GM21515 (cell line): Measurements from ENCODE around the gene OVOL2.
"Not testable (repeated sequence)": the region's sequence is repeated elsewhere in the genome, so short reads cannot be mapped to it uniquely, and the experiment has no call there.

Source experiments
- ATAC-seq: cut with Tn5 transposase; IDR thresholded peaks from one replicate; pipeline ENCODE4 v1.9.1; 2021; ENCODE audit not compliant: unreplicated experiment

Gene OVOL2

GRCh38 chr20:18058661-18059467 is 1.1 kb upstream of the OVOL2 start:
- no peak for ATAC-seq

DNA sequence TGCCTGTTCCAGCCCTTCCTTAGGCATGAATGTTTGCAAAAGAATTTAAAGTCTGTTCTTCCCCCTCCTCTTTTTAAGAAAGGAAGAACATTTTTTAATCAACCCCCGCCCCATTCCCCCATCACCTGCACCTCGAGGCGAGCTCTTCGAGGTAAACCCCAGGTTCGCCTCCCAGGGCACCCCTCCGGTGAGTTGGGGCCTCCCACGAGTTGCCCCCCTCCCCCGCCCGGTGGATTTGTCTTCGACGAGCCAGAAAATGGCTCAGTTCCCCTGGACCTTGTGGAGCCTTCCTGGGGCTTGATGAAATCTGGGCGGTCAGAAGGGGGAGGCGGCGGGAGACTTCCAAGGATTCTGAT is 256 bp upstream of the OVOL2 start:
- no peak for ATAC-seq

DNA sequence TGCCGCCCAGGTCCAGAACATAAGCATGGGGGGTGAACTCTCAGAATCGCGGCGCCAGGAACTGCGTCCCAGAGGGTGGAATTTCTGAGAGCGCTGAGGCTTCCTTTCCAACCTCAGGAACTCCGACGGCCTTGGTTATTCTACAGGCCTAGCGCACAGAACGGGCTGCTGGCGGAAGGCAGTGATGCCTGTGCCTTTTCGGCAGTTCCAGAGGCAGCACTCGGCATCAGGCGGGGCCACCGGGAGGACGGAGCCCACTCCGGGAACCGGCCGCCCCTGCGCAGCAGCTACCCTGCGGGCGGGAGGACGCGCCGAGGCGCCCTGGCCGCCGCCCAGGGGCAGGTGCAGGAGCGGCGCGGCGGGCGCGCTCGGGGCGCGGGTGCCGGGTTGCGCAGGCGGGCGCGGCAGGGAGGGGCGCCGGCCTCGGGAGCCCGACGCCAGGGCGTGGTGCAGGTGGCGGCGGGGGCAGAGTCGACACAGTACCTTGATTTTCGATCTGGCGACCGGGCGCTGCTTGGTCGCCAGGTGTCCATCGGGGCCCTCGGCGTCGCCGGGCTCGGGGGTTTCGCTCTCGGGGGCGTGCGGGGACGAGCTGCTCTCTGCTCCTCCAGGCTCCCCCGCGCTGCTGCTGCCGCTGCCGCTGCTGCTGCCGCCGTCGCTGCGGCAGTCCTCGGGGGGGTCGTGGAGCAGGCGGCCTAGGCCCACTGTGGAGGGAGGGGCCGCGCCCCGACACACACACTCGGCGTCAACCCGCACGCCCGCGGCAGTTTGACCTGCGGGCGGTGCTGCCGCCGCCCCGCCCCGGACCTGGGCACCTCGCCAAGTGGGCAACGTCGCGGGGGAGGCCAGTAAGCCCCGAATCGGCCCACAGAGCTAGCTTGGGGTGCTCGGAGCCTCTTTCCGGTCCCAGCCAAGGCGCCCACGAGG is 1.3 kb downstream of the OVOL2 start:
- no peak for ATAC-seq

- no peak for ATAC-seq
Observed at GRCh38 chr20:18055261-18055660, 2.5 kb downstream of the OVOL2 start.

GRCh38 chr20:18052856-18053255 is 4.9 kb downstream of the OVOL2 start:
- ATAC-seq: no peak

DNA sequence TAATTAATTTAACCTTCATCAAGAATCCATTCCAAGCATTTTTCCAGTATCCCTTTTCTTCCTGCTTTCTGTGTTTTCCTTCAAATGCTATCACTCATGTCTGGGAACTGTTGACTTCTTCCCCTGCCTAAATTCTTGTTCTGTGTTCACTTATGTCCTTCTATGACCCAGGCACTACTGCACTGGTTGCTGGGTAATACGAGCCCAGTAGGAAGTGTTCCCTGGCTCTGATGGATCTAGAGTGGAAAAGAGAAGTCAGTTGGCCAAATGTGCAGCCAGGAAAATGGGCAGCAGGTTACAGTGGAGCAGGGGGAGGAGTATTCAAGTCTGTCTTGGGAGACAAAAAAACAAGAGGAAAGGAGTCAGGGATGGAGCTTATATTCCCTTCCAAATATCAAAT is 7.1 kb downstream of the OVOL2 start:
- ATAC-seq: no peak

DNA sequence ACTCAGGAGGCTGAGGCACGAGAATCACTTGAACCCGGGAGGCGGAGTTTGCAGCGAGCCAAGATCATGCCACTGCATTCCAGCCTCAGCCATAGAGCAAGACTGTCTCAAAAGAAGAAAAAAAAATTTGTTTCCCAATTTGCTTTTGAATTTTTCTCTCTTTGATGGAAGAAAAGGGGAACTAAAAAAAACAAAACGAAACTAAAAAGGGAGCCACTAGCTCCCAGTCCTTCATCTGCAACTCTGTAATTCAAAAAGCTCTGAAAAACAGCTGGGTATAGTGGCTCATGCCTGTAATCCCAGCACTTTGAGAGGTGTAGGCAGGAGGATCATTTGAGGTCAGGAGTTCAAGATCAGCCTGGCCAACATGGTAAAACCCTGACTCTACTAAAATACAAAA is 9.5 kb downstream of the OVOL2 start:
- ATAC-seq: no peak

GRCh38 chr20:18046535-18046934 is 11.2 kb downstream of the OVOL2 start:
- no peak for ATAC-seq

DNA sequence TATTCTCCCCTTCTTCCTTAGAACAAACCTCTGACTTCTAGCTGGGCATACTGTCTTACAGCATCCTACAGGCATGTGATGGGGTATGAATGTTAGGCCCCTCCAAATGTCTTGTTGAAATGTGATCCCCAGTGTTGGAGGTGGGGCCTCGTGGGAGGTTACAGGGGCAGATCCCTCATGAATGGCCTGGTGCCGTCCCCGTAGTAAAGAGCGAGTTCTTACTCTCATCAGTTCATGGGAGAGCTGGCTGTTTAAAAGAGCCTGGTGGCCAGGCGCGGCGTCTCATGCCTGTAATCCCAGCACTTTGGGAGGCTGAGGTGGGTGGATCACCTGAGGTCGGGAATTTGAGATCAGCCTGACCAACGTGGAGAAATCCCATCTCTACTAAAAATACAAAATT is 15.5 kb downstream of the OVOL2 start:
- no peak for ATAC-seq

DNA sequence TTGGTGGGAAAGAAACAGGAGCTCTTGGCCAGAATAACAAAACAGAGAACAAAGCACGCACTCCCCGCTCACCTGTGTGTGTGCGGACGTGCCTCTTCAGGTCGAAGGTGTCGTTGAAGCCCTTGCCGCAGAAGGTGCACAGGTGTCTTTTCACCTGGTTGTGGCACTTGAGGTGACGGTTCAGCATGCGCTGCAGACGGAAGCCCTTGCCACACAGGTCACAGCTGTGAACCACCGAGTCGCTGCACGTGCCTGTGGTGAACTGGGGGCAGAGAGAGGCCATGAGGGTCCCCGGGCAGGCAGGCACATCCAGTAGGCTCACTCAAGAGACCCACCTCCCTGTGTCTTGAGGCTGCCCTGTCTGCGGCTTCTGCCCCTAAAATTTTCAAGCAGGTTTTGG is 16.3 kb downstream of the OVOL2 start:
- no peak for ATAC-seq

DNA sequence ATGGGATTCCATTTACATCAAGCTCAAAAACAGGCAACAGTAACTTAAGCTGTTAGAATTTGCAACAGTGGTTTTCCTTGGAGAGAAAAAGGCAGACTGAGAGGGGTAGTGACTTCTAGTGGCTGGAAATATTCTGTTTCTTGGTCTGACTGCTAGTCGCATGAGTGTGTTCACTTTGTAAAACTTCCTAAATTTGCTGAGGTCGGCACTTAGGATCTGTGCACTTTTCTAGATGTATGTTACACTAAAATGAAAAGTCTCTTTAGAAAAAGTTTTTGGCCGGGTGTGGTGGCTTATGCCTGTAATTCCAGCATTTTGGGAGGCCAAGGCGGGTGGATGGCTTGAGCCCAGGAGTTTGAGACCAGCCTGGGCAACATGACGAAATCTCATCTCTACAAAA is 18.7 kb downstream of the OVOL2 start:
- ATAC-seq: no peak

DNA sequence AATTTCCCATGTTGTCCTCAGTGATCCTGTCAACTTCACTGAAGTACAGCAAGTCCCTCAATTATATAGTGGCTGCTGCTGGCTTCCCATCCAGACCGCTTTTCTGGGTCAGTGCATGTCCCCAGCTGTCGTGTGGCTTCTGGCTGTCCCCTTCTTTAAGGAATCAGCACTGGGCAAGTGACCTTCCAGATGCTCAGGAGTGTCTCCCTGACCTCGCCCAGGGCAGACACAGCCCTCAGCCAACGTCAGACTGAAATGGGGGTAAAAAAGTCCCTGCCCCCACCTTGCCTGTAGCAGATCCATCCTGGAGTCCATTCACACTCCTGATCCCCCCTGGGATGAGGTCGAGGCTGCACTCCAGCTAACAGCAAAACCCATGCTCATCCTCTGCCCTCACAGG is 23.7 kb downstream of the OVOL2 start:
- ATAC-seq: no peak

DNA sequence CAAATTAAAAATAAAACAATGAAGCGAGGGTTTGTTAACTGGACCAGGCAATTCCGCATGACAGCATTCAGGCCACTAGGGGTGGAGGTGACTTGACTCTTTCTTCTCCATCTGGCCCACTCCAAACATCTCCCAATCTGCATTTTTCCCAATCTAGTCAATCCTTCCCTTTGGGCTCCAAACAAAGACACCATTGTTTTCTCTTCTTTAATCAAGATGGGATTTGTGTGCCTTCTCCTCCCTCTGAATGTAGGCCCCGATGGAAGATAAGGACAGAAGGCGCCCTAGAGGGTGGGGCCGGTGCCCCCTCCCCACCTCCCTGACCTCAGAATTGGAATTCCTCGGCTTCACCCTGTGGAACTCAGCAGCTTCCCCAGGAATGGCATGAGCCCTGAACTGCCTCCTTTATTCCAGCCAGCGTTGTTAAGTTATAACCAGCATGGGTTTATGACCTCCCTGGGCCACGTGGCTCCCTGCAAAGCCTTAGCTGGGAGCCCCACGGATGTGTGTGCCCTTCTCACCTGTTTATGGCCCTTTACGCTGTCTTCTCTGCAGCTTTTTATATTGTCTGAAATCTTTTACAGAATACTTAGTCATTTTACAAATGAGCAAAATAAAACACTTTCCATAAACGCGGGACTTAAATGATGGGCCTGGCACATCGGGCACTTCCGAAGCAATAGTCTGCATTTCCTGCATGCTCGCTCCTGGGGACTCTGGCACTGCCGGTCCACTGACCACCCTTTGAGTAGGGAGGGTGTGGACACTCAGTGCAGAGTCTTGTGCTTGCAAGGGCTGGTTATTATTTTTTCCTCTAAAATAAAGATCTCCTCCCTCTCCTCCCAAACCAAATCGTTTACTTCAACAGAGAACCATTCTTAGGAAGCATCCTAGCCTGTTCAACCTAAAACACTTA is 24.5 kb downstream of the OVOL2 start:
- no peak for ATAC-seq

DNA sequence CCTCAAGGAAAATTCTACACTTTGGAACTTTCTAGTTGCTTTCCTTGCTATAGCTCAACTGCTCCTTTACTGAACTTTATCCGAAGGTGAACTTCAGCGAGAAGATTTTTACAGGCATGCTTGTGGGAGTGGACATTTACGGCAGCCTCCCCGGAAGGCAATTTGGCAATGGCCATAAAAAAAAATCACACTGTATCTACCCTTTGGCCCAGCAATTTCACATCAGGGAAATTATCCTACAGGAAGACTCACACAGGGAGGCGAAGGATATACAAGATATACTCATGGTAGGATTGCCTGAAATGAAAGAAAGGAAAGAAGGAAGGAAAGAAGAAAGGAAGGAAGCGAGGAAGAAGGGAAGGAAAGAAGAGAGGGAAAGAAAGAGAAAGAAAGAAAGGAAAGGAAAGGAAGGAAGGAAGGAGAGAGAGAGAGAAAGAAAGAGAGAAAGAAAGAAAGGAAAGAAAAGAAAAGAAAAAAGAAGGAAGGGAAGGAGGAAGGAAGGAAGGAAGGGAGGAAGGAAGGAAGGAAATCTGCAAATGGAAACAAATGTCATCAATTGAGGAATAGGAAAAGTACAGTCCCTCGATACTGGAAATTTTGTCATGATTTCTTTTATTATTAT is 25.7 kb downstream of the OVOL2 start:
- no peak for ATAC-seq

- ATAC-seq: no peak
Observed at GRCh38 chr20:18031050-18031449, 26.7 kb downstream of the OVOL2 start.

- no peak for ATAC-seq
Observed at GRCh38 chr20:18030020-18030419, 27.7 kb downstream of the OVOL2 start.

- not testable (repeated sequence) for ATAC-seq
Observed at GRCh38 chr20:18027011-18027410, 30.7 kb downstream of the OVOL2 start.

GRCh38 chr20:18024606-18025127 is 33.0 kb downstream of the OVOL2 start:
- ATAC-seq: no peak

GRCh38 chr20:18020931-18021330 is 36.8 kb downstream of the OVOL2 start:
- no peak for ATAC-seq

DNA sequence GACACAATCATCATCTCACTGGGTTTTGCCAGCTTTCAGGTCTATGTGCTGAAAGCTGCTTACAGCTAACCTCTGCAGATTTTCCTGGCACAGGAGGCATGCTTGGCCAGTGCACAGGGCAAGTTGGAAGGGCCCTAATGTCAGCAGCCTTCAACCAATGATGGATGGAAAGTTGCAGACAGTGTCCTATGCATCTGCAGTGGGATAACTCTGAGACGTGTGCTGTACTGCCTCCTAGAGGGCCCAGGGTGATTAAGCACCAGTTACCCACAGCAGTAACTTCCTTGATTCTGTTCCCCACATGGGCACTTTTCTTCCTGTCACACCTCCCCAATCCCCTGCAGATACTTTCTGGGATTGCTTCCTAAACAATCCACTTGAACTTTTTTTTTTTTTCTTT is 38.6 kb downstream of the OVOL2 start:
- peak; percentile 54 for ATAC-seq
